ENCODE data around the gene PCDHGC4. TPM values are rescaled to one million over a fixed set of nuclear protein-coding genes. Genes with fewer than 3 reads are reported as not detected.

Gene PCDHGC4
- total and polyA plus RNA-seq, 7 donors, result 0.06 to 1.2 (median 0.36) TPM; not detected in 1

DNA sequence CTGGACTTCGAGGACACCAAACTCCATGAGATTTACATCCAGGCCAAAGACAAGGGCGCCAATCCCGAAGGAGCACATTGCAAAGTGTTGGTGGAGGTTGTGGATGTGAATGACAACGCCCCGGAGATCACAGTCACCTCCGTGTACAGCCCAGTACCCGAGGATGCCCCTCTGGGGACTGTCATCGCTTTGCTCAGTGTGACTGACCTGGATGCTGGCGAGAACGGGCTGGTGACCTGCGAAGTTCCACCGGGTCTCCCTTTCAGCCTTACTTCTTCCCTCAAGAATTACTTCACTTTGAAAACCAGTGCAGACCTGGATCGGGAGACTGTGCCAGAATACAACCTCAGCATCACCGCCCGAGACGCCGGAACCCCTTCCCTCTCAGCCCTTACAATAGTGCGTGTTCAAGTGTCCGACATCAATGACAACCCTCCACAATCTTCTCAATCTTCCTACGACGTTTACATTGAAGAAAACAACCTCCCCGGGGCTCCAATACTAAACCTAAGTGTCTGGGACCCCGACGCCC is 7.7 kb upstream of the PCDHGC4 start:
- 14 to 23% (median 17%) methylated on average over 24 of the region's 24 CpGs for WGBS, 3 donors
- DNase-seq (no peak), ATAC-seq (no peak)
- peaks cover 0 to 6% (median 0%) of the 10 kb centered on the region in 3 donors for H3K27me3 ChIP-seq (ENCODE audit: insufficient read depth in 3 of 3, low read length in 2 of 3)
- TF ChIP-seq, protein P1, sequence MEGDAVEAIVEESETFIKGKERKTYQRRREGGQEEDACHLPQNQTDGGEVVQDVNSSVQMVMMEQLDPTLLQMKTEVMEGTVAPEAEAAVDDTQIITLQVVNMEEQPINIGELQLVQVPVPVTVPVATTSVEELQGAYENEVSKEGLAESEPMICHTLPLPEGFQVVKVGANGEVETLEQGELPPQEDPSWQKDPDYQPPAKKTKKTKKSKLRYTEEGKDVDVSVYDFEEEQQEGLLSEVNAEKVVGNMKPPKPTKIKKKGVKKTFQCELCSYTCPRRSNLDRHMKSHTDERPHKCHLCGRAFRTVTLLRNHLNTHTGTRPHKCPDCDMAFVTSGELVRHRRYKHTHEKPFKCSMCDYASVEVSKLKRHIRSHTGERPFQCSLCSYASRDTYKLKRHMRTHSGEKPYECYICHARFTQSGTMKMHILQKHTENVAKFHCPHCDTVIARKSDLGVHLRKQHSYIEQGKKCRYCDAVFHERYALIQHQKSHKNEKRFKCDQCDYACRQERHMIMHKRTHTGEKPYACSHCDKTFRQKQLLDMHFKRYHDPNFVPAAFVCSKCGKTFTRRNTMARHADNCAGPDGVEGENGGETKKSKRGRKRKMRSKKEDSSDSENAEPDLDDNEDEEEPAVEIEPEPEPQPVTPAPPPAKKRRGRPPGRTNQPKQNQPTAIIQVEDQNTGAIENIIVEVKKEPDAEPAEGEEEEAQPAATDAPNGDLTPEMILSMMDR (IDR thresholded peaks at IDR 0.05), result no peak
- peaks cover 38% of the 10 kb centered on the region for H3K4me1 ChIP-seq
- peak overlapping the region; percentile 77 for H3K4me3 ChIP-seq
- H3K9me3 ChIP-seq, result no peaks in the 10 kb centered on the region
- no peak overlapping the region for H3K27ac ChIP-seq
- no peaks in the 10 kb centered on the region for H3K36me3 ChIP-seq (ENCODE audit: insufficient read depth in 1 of 2, low read depth in 1 of 2)
- intact Hi-C loops (cut with DNase I), result loop anchor here (5.0 kb wide), 2 partner anchors 35 to 45 kb away; partner anchors contain the start of gene PCDHGA12 (in 1 of the 2)

DNA sequence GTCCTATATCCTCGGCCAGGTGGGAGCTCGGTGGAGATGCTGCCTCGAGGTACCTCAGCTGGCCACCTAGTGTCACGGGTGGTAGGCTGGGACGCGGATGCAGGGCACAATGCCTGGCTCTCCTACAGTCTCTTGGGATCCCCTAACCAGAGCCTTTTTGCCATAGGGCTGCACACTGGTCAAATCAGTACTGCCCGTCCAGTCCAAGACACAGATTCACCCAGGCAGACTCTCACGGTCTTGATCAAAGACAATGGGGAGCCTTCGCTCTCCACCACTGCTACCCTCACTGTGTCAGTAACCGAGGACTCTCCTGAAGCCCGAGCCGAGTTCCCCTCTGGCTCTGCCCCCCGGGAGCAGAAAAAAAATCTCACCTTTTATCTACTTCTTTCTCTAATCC is 7.0 kb upstream of the PCDHGC4 start:
- peak overlapping the region; percentile 77 for H3K4me3 ChIP-seq
- DNase-seq, result no peak
- WGBS, 3 donors, result 35 to 52% (median 46%) methylated on average over 13 of the region's 13 CpGs
- ATAC-seq, result no peak
- peaks cover 38% of the 10 kb centered on the region for H3K4me1 ChIP-seq
- H3K27me3 ChIP-seq (ENCODE audit: insufficient read depth in 3 of 3, low read length in 2 of 3), result peaks cover 0 to 11% (median 0%) of the 10 kb centered on the region in 3 donors
- H3K36me3 ChIP-seq (ENCODE audit: insufficient read depth in 1 of 2, low read depth in 1 of 2), result no peaks in the 10 kb centered on the region
- TF ChIP-seq, protein P1 (IDR thresholded peaks at IDR 0.05), result no peak
- H3K27ac ChIP-seq, result no peak overlapping the region
- H3K9me3 ChIP-seq, result no peaks in the 10 kb centered on the region
- intact Hi-C loops (cut with DNase I), result loop anchor here (5.0 kb wide), 2 partner anchors 34 to 46 kb away; partner anchors contain the start of gene PCDHGA12 (in 1 of the 2)

DNA sequence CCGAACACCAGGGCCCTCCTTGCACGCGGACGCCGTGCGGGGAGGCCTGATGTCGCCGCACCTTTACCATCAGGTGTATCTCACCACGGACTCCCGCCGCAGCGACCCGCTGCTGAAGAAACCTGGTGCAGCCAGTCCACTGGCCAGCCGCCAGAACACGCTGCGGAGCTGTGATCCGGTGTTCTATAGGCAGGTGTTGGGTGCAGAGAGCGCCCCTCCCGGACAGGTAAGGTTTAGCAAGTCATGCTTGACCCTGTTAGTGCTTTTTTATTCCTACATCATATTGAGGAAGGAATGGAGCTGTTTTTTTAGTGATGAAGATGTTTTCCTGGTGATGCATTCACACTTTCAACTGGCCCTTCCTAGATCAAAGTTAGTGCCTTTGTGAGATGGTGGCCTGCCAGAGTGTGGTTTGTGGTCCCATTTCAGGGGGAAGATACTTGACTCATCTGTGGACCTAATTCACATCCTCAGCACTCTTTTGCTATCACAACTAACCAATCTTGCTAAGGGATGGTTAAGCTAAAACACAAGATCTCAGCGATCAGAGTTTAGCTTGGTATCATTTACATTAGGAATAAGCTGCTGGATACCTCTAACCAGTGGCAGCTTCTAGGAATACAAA is 6.4 kb upstream of the PCDHGC4 start:
- Histone ChIP-seq H3K27me3 (ENCODE audit: insufficient read depth in 3 of 3, low read length in 2 of 3) (peaks cover 0 to 11% (median 0%) of the 10 kb centered on the region in 3 donors), H3K4me1 (peaks cover 38% of the 10 kb centered on the region), H3K4me3 (peak overlapping the region; percentile 77), H3K36me3 (ENCODE audit: insufficient read depth in 1 of 2, low read depth in 1 of 2) (no peaks in the 10 kb centered on the region), H3K9me3 (no peaks in the 10 kb centered on the region), H3K27ac (no peak overlapping the region)
- ATAC-seq (no peak), DNase-seq (peak in 1 of 2 donors; percentile 58)
- TF ChIP-seq, protein P1 (IDR thresholded peaks at IDR 0.05), result no peak
- 25 to 28% (median 28%) methylated on average over 20 of the region's 20 CpGs for WGBS, 3 donors
- intact Hi-C loops (cut with DNase I), result loop anchor here (5.0 kb wide), 2 partner anchors 34 to 46 kb away; partner anchors contain the start of gene PCDHGA12 (in 1 of the 2)

DNA sequence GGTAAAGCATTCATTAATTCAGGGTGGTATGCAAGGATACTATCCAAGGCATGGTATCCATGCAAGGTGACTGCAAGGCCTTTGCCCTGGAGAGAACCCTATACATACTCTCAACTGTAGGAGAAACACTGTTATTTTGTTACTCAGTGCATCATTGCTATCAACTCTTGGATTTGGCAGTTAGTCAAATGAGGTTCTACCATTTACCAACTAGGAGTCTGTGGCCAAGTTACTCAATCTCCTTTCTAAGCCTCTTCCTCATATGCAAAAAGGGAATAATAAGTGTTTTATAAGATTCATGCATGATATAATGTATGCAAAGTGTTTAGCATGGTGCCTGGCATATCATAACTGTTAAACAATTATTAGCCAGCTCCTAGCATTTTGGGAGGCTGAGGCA is 5.1 kb upstream of the PCDHGC4 start:
- TF ChIP-seq, protein P1 (IDR thresholded peaks at IDR 0.05), result no peak
- intact Hi-C loops (cut with DNase I), result loop anchor here (5.0 kb wide), 2 partner anchors 33 to 47 kb away; partner anchors contain the start of gene PCDHGA12 (in 1 of the 2)
- no peak for ATAC-seq

More for the DNA sequence above, 5.1 kb upstream of the PCDHGC4 start:
- Histone ChIP-seq H3K27ac (no peak overlapping the region), H3K9me3 (no peaks in the 10 kb centered on the region), H3K4me3 (peak overlapping the region; percentile 77), H3K4me1 (peaks cover 47% of the 10 kb centered on the region), H3K27me3 (ENCODE audit: insufficient read depth in 3 of 3, low read length in 2 of 3) (peaks cover 0 to 18% (median 3%) of the 10 kb centered on the region in 3 donors), H3K36me3 (ENCODE audit: insufficient read depth in 1 of 2, low read depth in 1 of 2) (no peaks in the 10 kb centered on the region)
- DNase-seq, result no peak

Measured in psoas muscle (tissue), 8 donors.